ENCODE data around the gene CXCL12. TPM values are rescaled to one million over a fixed set of nuclear protein-coding genes. Genes with fewer than 3 reads are reported as not detected.

CXCL12 gene
- total and polyA plus RNA-seq, 2 of the 13 experiments (the other 11 are each of a cell fraction or from before 2014, with no cell fraction given) = not detected

DNA sequence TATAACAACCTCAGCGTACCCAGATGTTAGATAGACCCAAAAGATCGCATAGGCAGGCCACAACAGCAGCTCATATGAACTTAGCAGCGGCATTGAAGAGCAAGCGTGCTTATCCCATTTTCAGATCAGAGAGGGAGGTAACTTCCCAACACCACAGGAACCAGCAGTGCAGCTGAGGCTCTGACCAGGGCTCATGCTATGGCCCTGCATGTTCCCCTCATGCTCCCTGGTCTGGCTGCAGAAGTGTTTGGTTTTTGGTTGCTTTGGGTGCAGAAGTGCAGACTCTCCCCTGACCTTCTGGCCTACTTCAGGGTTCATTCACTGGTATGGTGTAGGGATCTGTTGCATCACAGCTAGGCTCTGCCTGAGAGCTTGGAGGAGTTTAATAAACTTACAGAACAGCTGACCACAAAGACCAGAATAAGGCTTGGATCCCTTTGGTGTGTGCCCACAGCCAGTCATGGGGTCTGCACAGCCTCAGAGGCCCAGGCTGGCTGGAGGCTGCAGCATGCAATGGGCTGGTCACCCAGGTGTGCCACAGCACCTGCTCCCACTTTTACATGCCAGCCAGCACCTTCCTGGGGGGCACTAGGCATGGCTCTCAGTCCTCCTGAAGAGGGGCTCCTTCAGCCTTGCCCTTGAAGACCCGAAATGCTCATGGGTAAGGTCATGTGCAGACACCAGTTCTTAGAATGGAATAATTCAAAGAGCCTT is 9.1 kb upstream of the CXCL12 start:
- Histone ChIP-seq H4K20me1 (ENCODE audit: insufficient read depth, low read length) (no peaks in the 10 kb centered on the region), H2AFZ (ENCODE audit: low read length) (no peak overlapping the region), H3K4me1 (ENCODE audit: insufficient read depth, low read length) (peaks cover 21% of the 10 kb centered on the region), H3K4me3 (replicated peaks in 1 of 3; ENCODE audit: insufficient read depth in 1 of 3, low read depth in 2 of 3, low read length in 3 of 3) (no peak overlapping the region), H3K36me3 (replicated peaks in 1 of 2; ENCODE audit: control insufficient read depth in 1 of 2, insufficient read depth in 2 of 2, low read length in 2 of 2) (no peaks in the 10 kb centered on the region), H3K9ac (ENCODE audit: insufficient read depth, low read depth, low read length) (no peak overlapping the region), H3K9me3 (ENCODE audit: low read length) (no peaks in the 10 kb centered on the region), H3K4me2 (ENCODE audit: low read depth, low read length) (no peak overlapping the region), H3K27me3 (ENCODE audit: control insufficient read depth in 1 of 2, insufficient read depth in 2 of 2, low read length in 2 of 2) (peaks cover 6 to 14% of the 10 kb centered on the region in 2 experiments; a peak in 4 of 5 replicates), H3K79me2 (ENCODE audit: insufficient read depth, low read length) (no peaks in the 10 kb centered on the region), H3K27ac (ENCODE audit: extremely low read length, insufficient read depth, low read length) (no peak overlapping the region)
- ATAC-seq = no peak
- FAIRE-seq = no peak
- POLR2A ChIA-PET = no interaction called here
- 30% methylated on average over 2 of the region's 5 CpGs for WGBS (ENCODE audit: low lambda C conversion rate)
- CTCF ChIA-PET (ENCODE audit: low intra/inter-chr PET ratio, low total read pairs) = no interaction called here
- DNase-seq (ENCODE audit: low spot score) = no peak
- in situ Hi-C loops (cut with HindIII; ENCODE audit: extremely low pct_ligation_motif_present, low pct_unique_long_range_greater_than_20kb) = no loop called here
- no TSS peak for BruUV-seq (replicated peaks)
- intact Hi-C loops (cut with micrococcal nuclease; ENCODE audit: unreplicated experiment) = no loop called here
- no peak for TF ChIP-seq ETV6 (CRISPR knock-in tag; conservative IDR thresholded peaks at IDR 0.05)
- TF ChIP-seq NFAT5 (CRISPR knock-in tag; IDR thresholded peaks at IDR 0.05) = no peak
- TF ChIP-seq MXI1 (IDR thresholded peaks at IDR 0.05; ENCODE audit: borderline replicate concordance, low read depth, low read length) = no peak
- no peak for TF ChIP-seq NFKB2 (CRISPR knock-in tag; IDR thresholded peaks at IDR 0.05; ENCODE audit: borderline replicate concordance)
- TF ChIP-seq ZNF878 (CRISPR knock-in tag; IDR thresholded peaks at IDR 0.05) = no peak
- no peak for TF ChIP-seq ZNF564 (CRISPR knock-in tag; IDR thresholded peaks at IDR 0.05)
- no peak for TF ChIP-seq CHD4 (IDR thresholded peaks at IDR 0.05; ENCODE audit: borderline replicate concordance, low read length)
- TF ChIP-seq MAFK (conservative IDR thresholded peaks at IDR 0.05 in 1 of 2, IDR thresholded peaks at IDR 0.05 in 1 of 2; ENCODE audit: low read length in 2 of 2) = no peak
- TF ChIP-seq KDM5B (CRISPR knock-in tag; IDR thresholded peaks at IDR 0.05; ENCODE audit: borderline replicate concordance) = no peak
- no peak for TF ChIP-seq PLSCR1 (CRISPR knock-in tag; IDR thresholded peaks at IDR 0.05; ENCODE audit: borderline replicate concordance)
- TF ChIP-seq NFYB (CRISPR knock-in tag; IDR thresholded peaks at IDR 0.05) = no peak
- TF ChIP-seq ZNF414 (CRISPR knock-in tag; IDR thresholded peaks at IDR 0.05) = no peak
- TF ChIP-seq, protein P1, sequence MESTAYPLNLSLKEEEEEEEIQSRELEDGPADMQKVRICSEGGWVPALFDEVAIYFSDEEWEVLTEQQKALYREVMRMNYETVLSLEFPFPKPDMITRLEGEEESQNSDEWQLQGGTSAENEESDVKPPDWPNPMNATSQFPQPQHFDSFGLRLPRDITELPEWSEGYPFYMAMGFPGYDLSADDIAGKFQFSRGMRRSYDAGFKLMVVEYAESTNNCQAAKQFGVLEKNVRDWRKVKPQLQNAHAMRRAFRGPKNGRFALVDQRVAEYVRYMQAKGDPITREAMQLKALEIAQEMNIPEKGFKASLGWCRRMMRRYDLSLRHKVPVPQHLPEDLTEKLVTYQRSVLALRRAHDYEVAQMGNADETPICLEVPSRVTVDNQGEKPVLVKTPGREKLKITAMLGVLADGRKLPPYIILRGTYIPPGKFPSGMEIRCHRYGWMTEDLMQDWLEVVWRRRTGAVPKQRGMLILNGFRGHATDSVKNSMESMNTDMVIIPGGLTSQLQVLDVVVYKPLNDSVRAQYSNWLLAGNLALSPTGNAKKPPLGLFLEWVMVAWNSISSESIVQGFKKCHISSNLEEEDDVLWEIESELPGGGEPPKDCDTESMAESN (CRISPR knock-in tag; conservative IDR thresholded peaks at IDR 0.05) = no peak
- no peak for TF ChIP-seq ZNF430 (CRISPR knock-in tag; IDR thresholded peaks at IDR 0.05)

Measured in HepG2 (cell line).